ENCODE measurements around the gene RANGAP1. TPM values are rescaled to one million over a fixed set of nuclear protein-coding genes. Genes with fewer than 3 reads are reported as not detected.

Gene RANGAP1
- total RNA-seq, 2 experiments from 2014 or later, result 150 to 151 TPM

GRCh38 chr22:41242396-41243117 lies 43.4 kb downstream of the RANGAP1 start:
- Mint-ChIP-seq H3K4me3 (no peak overlapping the region), H3K27me3 (no peaks in the 10 kb centered on the region), H3K9me3 (no peaks in the 10 kb centered on the region), H3K4me1 (ENCODE audit: low read depth) (no peaks in the 10 kb centered on the region), H3K27ac (no peak overlapping the region), H3K36me3 (ENCODE audit: low read depth) (peaks cover 8% of the 10 kb centered on the region)
- TF ChIP-seq CTCF (IDR thresholded peaks at IDR 0.05), result no peak
- no peak for ATAC-seq
- CTCF ChIA-PET, result interaction anchor here (1.9 kb wide), 1 partner anchor 11 kb away, joined by 3 read pairs; no protein-coding TSS in a partner anchor
- intact Hi-C loops (cut with micrococcal nuclease), result no loop called here
- POLR2A ChIA-PET, result interaction anchor here (1.2 to 1.7 kb wide), 2 partner anchors 11 to 15 kb away, joined by 3 to 4 read pairs; no protein-coding TSS in a partner anchor
- no peak for DNase-seq

- DNase-seq (no peak), ATAC-seq (no peak)
- CTCF ChIA-PET, result interaction anchor here (1.9 kb wide), 1 partner anchor 10 kb away, joined by 3 read pairs; no protein-coding TSS in a partner anchor
- H3K36me3 Mint-ChIP-seq (ENCODE audit: low read depth), result peaks cover 7% of the 10 kb centered on the region
- no peaks in the 10 kb centered on the region for H3K27me3 Mint-ChIP-seq
- no peak overlapping the region for H3K27ac Mint-ChIP-seq
- no peak overlapping the region for H3K4me3 Mint-ChIP-seq
- H3K9me3 Mint-ChIP-seq, result no peaks in the 10 kb centered on the region
- H3K4me1 Mint-ChIP-seq (ENCODE audit: low read depth), result peaks cover 7% of the 10 kb centered on the region
- intact Hi-C loops (cut with micrococcal nuclease), result no loop called here
- no peak for TF ChIP-seq CTCF (IDR thresholded peaks at IDR 0.05)
- POLR2A ChIA-PET, result interaction anchor here (0.7 to 2.6 kb wide), 2 partner anchors 12 to 16 kb away, joined by 3 to 6 read pairs; no protein-coding TSS in a partner anchor
Observed at GRCh38 chr22:41241133-41241676, 44.8 kb downstream of the RANGAP1 start.

- Mint-ChIP-seq H3K4me1 (ENCODE audit: low read depth) (peaks cover 7% of the 10 kb centered on the region), H3K4me3 (no peak within 1 kb of the TSS), H3K27ac (no peak within 1 kb of the TSS), H3K9me3 (no peaks in the 10 kb centered on the region), H3K27me3 (no peaks in the 10 kb centered on the region), H3K36me3 (ENCODE audit: low read depth) (peaks cover 4% of the 10 kb centered on the region)
- no peak for DNase-seq
- no peak for ATAC-seq
- ChIA-PET CTCF (interaction anchor here (1.9 kb wide), 1 partner anchor 9 kb away, joined by 3 read pairs; no protein-coding TSS in a partner anchor), POLR2A (interaction anchor here (0.9 to 2.6 kb wide), 3 partner anchors 10 to 16 kb away, joined by 3 to 6 read pairs (median 3); no protein-coding TSS in a partner anchor)
- intact Hi-C loops (cut with micrococcal nuclease), result no loop called here
- TF ChIP-seq CTCF (IDR thresholded peaks at IDR 0.05), result no peak
Observed at GRCh38 chr22:41240377-41241132, 45.4 kb downstream of the RANGAP1 start, which contains the start of gene CHADL. Gene CHADL (minus strand): TSS chr22:41240931. CDS start chr22:41240881, 50 bp downstream.

- TF ChIP-seq CTCF (IDR thresholded peaks at IDR 0.05), result no peak
- Mint-ChIP-seq H3K4me1 (ENCODE audit: low read depth) (peaks cover 7% of the 10 kb centered on the region), H3K9me3 (no peaks in the 10 kb centered on the region), H3K36me3 (ENCODE audit: low read depth) (peaks cover 1% of the 10 kb centered on the region), H3K27ac (no peak overlapping the region), H3K4me3 (no peak overlapping the region), H3K27me3 (no peaks in the 10 kb centered on the region)
- POLR2A ChIA-PET, result interaction anchor here (0.9 to 2.6 kb wide), 4 partner anchors 9 to 17 kb away, joined by 3 to 8 read pairs (median 4); no protein-coding TSS in a partner anchor
- DNase-seq (no peak), ATAC-seq (no peak)
- CTCF ChIA-PET, result no interaction called here
- intact Hi-C loops (cut with micrococcal nuclease), result loop anchor here (10.0 kb wide), 1 partner anchor 315 kb away; no protein-coding TSS in a partner anchor
Observed at GRCh38 chr22:41239443-41240128, 46.4 kb downstream of the RANGAP1 start.
